CD14-positive monocyte (primary cell): Measurements from ENCODE around the gene WT1. TPM values are rescaled to one million over a fixed set of nuclear protein-coding genes. Genes with fewer than 3 reads are reported as not detected.

Experiments used
- DNase-seq, 3 donors: peaks; one replicate each; pipeline ENCODE4 v3.0.0-alpha.2; 2011 to 2022
- H2AFZ ChIP-seq: 2 replicates; pipeline ENCODE4 v1.6.0; 2012; ENCODE audit warnings: mild to moderate bottlenecking, low read depth, low read length, inconsistent platforms; ENCODE audit not compliant: insufficient read depth, poor library complexity, severe bottlenecking
- H3K27ac ChIP-seq, 2 donors: 1 replicate in 1 of 2; 2 replicates in 1 of 2; pipeline ENCODE4 v1.5.1; 2012 to 2013; ENCODE audit warnings: low read length in 2 of 2, control low read depth in 1 of 2, inconsistent platforms in 1 of 2, low read depth in 1 of 2, mild to moderate bottlenecking in 1 of 2
- H3K27me3 ChIP-seq, 2 donors: one replicate each; pipeline versions ENCODE4 v1.6.0 to v1.6.1; 2011 to 2013; ENCODE audit warnings: low read length in 2 of 2; ENCODE audit not compliant: control insufficient read depth in 2 of 2, insufficient read depth in 2 of 2
- H3K36me3 ChIP-seq, 2 donors: replicated peaks in 1 of 2; 1 replicate in 1 of 2; 2 replicates in 1 of 2; pipeline versions ENCODE4 v1.5.1 to v1.6.1; 2012 to 2013; ENCODE audit warnings: low read length in 2 of 2, control low read depth in 1 of 2, inconsistent platforms in 1 of 2, mild to moderate bottlenecking in 1 of 2; ENCODE audit not compliant: insufficient read depth in 2 of 2, control insufficient read depth in 1 of 2
- H3K4me1 ChIP-seq, 2 donors: 1 replicate in 1 of 2; 2 replicates in 1 of 2; pipeline versions ENCODE4 v1.5.1 to v1.6.1; 2012 to 2013; ENCODE audit warnings: low read length in 2 of 2, control low read depth in 1 of 2, inconsistent platforms in 1 of 2, mild to moderate bottlenecking in 1 of 2, moderate library complexity in 1 of 2; ENCODE audit not compliant: insufficient read depth in 2 of 2, control insufficient read depth in 1 of 2
- H3K4me2 ChIP-seq: replicated peaks from 2 replicates; pipeline ENCODE3; 2012; ENCODE audit warnings: low read length, moderate library complexity, mild to moderate bottlenecking; ENCODE audit not compliant: poor library complexity, severe bottlenecking; ENCODE audit errors: extremely low read depth
- H3K4me3 ChIP-seq, 3 experiments: fragments of 200-600 bp in 1 of 3; sonication (generic) in 1 of 3; replicated peaks in 1 of 3; 1 replicate in 2 of 3; 2 replicates in 1 of 3; pipeline ENCODE4 v1.5.1; 2011 to 2013; ENCODE audit warnings: low read length in 3 of 3, mild to moderate bottlenecking in 3 of 3, control low read depth in 2 of 3, low read depth in 2 of 3, inconsistent platforms in 1 of 3, moderate library complexity in 1 of 3
- H3K79me2 ChIP-seq: 2 replicates; pipeline ENCODE4 v1.6.0; 2012; ENCODE audit warnings: mild to moderate bottlenecking, control low read depth, inconsistent platforms, low read length, moderate library complexity; ENCODE audit not compliant: insufficient read depth
- H3K9ac ChIP-seq: 2 replicates; pipeline ENCODE4 v1.6.0; 2017; ENCODE audit warnings: low read length, mild to moderate bottlenecking; ENCODE audit not compliant: insufficient read depth, poor library complexity, severe bottlenecking
- H3K9me3 ChIP-seq, 2 donors: replicated peaks in 1 of 2; 1 replicate in 1 of 2; 2 replicates in 1 of 2; pipeline versions ENCODE4 v1.5.1 to v1.6.1; 2012 to 2013; ENCODE audit warnings: low read length in 2 of 2, control low read depth in 1 of 2; ENCODE audit not compliant: control insufficient read depth in 1 of 2, insufficient read depth in 1 of 2
- H4K20me1 ChIP-seq: 2 replicates; pipeline ENCODE4 v1.6.0; 2012; ENCODE audit warnings: mild to moderate bottlenecking, low read length, control low read depth, moderate library complexity; ENCODE audit not compliant: insufficient read depth
- H3K27ac Mint-ChIP-seq, 7 donors: one replicate each; pipeline ENCODE4 v1.8.0; 2020; ENCODE audit warnings: mild to moderate bottlenecking in 7 of 7, mixed read lengths in 7 of 7, moderate library complexity in 6 of 7, inconsistent platforms in 2 of 7
- H3K27me3 Mint-ChIP-seq, 3 donors: one replicate each; pipeline ENCODE4 v1.8.0; 2021 to 2022; ENCODE audit warnings: low read depth in 3 of 3, mild to moderate bottlenecking in 3 of 3, mixed read lengths in 3 of 3, moderate library complexity in 3 of 3, inconsistent platforms in 1 of 3
- H3K36me3 Mint-ChIP-seq, 2 donors: one replicate each; pipeline ENCODE4 v1.8.0; 2020; ENCODE audit warnings: mixed read lengths in 2 of 2, inconsistent platforms in 1 of 2, mild to moderate bottlenecking in 1 of 2
- H3K4me1 Mint-ChIP-seq: one replicate; pipeline ENCODE4 v1.8.0; 2020; ENCODE audit warnings: mild to moderate bottlenecking, mixed read lengths
- H3K4me3 Mint-ChIP-seq, 2 donors: one replicate each; pipeline ENCODE4 v1.8.0; 2020; ENCODE audit warnings: mild to moderate bottlenecking in 2 of 2, mixed read lengths in 2 of 2, moderate library complexity in 1 of 2
- H3K9me3 Mint-ChIP-seq, 7 donors: one replicate each; pipeline ENCODE4 v1.8.0; 2020 to 2022; ENCODE audit warnings: mixed read lengths in 7 of 7, mild to moderate bottlenecking in 6 of 7, moderate library complexity in 6 of 7, inconsistent platforms in 2 of 7
- CTCF ChIP-seq: fragments of 200-600 bp; IDR thresholded peaks from one replicate; pipeline ENCODE4 v1.8.0; 2022; ENCODE audit warnings: antibody characterized with exemption, mild to moderate bottlenecking
- WGBS: methylation state at CpG from one replicate; pipeline ENCODE4 v1.1.5; 2013; ENCODE audit warnings: missing lambda C conversion rate; ENCODE audit not compliant: insufficient coverage; 5-methylcytosine and 5-hydroxymethylcytosine counted together
- intact Hi-C, 2 donors: fragments of 100-400 bp; cut with micrococcal nuclease; formaldehyde crosslinking; loops; one replicate each; pipeline versions ENCODE4 v1.15.0 to v1.15.1; 2023
- polyA plus RNA-seq, 3 donors: library from polyadenylated mRNA; depleted of rRNA in 1 of 3; unstranded in 2 of 3; stranded (reverse) in 1 of 3; fragments of 300-500 nt in 2 of 3; fragments of >200 nt in 1 of 3; fragmentation: Illumina TruSeq in 2 of 3; gene quantifications; 1 replicate in 2 of 3; 2 replicates in 1 of 3; pipeline ENCODE4 v1.2.3, GENCODE V29; 2012 to 2021

Gene WT1
- polyA plus RNA-seq, 3 donors = not detected

DNA sequence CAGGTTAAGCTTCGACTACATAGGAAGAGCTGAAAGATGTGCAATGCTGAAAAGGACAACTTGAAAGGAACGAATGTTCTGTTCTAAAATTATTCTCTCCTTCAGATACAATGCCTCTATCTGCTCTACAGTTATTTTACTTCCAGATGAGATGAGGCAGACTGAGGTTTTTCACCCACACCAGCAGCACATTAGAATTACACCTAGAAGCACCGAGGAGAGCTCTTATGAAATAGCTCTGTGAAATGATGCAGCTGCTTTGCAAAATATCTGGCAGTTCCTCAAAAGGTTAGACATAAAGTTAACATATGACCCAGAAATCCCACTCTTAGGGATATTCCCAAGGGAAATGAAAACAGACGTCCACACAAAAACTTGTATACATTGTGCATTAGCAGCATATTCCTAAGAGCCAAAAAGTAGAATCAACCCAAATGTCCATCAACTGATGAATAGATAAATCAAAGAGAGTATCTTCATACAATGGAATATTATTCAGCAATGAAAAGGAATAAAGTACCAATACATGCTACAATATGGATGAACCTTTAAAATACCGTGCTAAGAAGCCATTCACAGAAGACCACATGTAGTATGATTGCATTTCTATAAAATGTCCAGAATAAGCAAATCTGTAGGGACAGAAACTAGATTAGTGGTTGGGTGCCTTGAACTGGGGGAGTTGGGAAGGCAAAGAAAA is 34.5 kb downstream of the WT1 start:
- Histone ChIP-seq H3K4me2 (no peak overlapping the region), H3K9ac (no peak overlapping the region), H4K20me1 (no peaks in the 10 kb centered on the region), H3K4me1 (no peaks in the 10 kb centered on the region), H3K36me3 (no peaks in the 10 kb centered on the region), H3K27me3 (no peaks in the 10 kb centered on the region), H2AFZ (no peak overlapping the region), H3K9me3 (no peaks in the 10 kb centered on the region), H3K4me3 (no peak overlapping the region), H3K79me2 (no peaks in the 10 kb centered on the region), H3K27ac (no peak overlapping the region)
- no peaks in the 10 kb centered on the region for H3K9me3 Mint-ChIP-seq
- peaks cover 3 to 6% (median 5%) of the 10 kb centered on the region in 3 donors for H3K27me3 Mint-ChIP-seq
- no peak overlapping the region for H3K4me3 Mint-ChIP-seq
- intact Hi-C loops = no loop called here
- H3K4me1 Mint-ChIP-seq = peaks cover 6% of the 10 kb centered on the region
- no peaks in the 10 kb centered on the region for H3K36me3 Mint-ChIP-seq
- no peak for DNase-seq
- no peak overlapping the region for H3K27ac Mint-ChIP-seq
- WGBS = no CpG with 5 or more reads among the region's 5 CpGs
- TF ChIP-seq CTCF = no peak

DNA sequence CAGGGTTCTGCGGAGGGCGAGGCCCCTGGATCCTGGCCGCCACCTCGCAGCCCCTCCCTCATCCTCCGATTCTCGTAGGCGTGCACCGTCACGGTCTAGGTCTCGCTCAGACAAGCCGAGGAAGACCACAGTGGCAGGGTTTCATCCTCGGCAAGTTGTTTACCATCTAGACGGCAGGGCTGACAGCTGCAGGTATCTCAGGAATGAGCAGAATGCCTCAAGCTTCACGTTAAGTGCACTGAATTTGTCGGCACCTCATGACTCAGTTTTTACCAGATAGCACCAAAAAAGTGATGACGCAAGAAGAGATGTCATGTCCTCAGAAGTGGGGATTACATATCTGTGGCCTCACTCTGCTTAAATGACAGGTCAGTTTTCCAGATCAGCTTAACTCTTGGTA is 35.1 kb downstream of the WT1 start:
- H3K79me2 ChIP-seq = no peaks in the 10 kb centered on the region
- no peak for TF ChIP-seq CTCF
- no peaks in the 10 kb centered on the region for H3K4me1 ChIP-seq
- no peaks in the 10 kb centered on the region for H3K36me3 ChIP-seq
- WGBS = 83% methylated on average over 16 of the region's 16 CpGs
- H3K9me3 ChIP-seq = no peaks in the 10 kb centered on the region
- H3K9ac ChIP-seq = no peak overlapping the region
- no peaks in the 10 kb centered on the region for H3K27me3 ChIP-seq
- H3K4me2 ChIP-seq = no peak overlapping the region
- peaks cover 6% of the 10 kb centered on the region for H3K4me1 Mint-ChIP-seq
- no peaks in the 10 kb centered on the region for H3K9me3 Mint-ChIP-seq
- H2AFZ ChIP-seq = no peak overlapping the region
- no peak overlapping the region for H3K4me3 ChIP-seq
- intact Hi-C loops = no loop called here
- no peak overlapping the region for H3K4me3 Mint-ChIP-seq
- no peaks in the 10 kb centered on the region for H3K36me3 Mint-ChIP-seq
- no peak for DNase-seq
- no peaks in the 10 kb centered on the region for H4K20me1 ChIP-seq
- no peak overlapping the region for H3K27ac ChIP-seq
- peak overlapping the region in 1 of 7 donors; percentile 3 for H3K27ac Mint-ChIP-seq
- H3K27me3 Mint-ChIP-seq = peaks cover 3 to 6% (median 5%) of the 10 kb centered on the region in 3 donors
